Small intestine (tissue), 7 donors: ENCODE data around the gene FOXRED1. TPM values are rescaled to one million over a fixed set of nuclear protein-coding genes. Genes with fewer than 3 reads are reported as not detected.

ENCODE experiments used
- DNase-seq, 2 donors: peaks; one replicate each; pipeline versions ENCODE4 v3.0.0 to v3.0.0-alpha.2; 2013
- FAIRE-seq: peaks from 2 replicates; lab custom pipeline; 2012; peaks lifted over from hg19 to GRCh38; lab: Jason Lieb, UNC
- H3K27ac ChIP-seq, 3 donors: one replicate each; pipeline ENCODE4 v1.5.1; 2013; ENCODE audit warnings: low read length in 2 of 3, mild to moderate bottlenecking in 2 of 3, control low read depth in 1 of 3, inconsistent platforms in 1 of 3, low read depth in 1 of 3, moderate library complexity in 1 of 3
- H3K27me3 ChIP-seq, 3 donors: one replicate each; pipeline ENCODE4 v1.6.1; 2013; ENCODE audit warnings: low read length in 3 of 3, inconsistent platforms in 1 of 3; ENCODE audit not compliant: control insufficient read depth in 3 of 3, insufficient read depth in 3 of 3
- H3K36me3 ChIP-seq, 3 donors: one replicate each; pipeline ENCODE4 v1.6.1; 2013; ENCODE audit warnings: low read length in 3 of 3, inconsistent platforms in 1 of 3, low read depth in 1 of 3, mild to moderate bottlenecking in 1 of 3, moderate library complexity in 1 of 3; ENCODE audit not compliant: control insufficient read depth in 3 of 3, insufficient read depth in 2 of 3
- H3K4me1 ChIP-seq, 3 donors: one replicate each; pipeline ENCODE4 v1.6.1; 2013; ENCODE audit warnings: low read length in 2 of 3, inconsistent platforms in 1 of 3, low read depth in 1 of 3, mild to moderate bottlenecking in 1 of 3, moderate library complexity in 1 of 3; ENCODE audit not compliant: control insufficient read depth in 3 of 3, insufficient read depth in 2 of 3
- H3K4me3 ChIP-seq, 3 donors: one replicate each; pipeline ENCODE4 v1.5.1; 2013; ENCODE audit warnings: low read length in 3 of 3, control low read depth in 1 of 3, inconsistent platforms in 1 of 3, low read depth in 1 of 3, mild to moderate bottlenecking in 1 of 3, moderate library complexity in 1 of 3
- H3K9me3 ChIP-seq, 2 donors: one replicate each; pipeline ENCODE4 v1.6.1; 2013; ENCODE audit warnings: low read depth in 1 of 2, low read length in 1 of 2; ENCODE audit not compliant: control insufficient read depth in 2 of 2, insufficient read depth in 1 of 2
- WGBS, 3 donors: extraction: QIAGEN DNeasy Blood & Tissue Kit; methylation state at CpG; one replicate each; pipeline ENCODE4 v1.1.7; 2013; 5-methylcytosine and 5-hydroxymethylcytosine counted together
- polyA plus RNA-seq, 4 donors: library from polyadenylated mRNA; stranded (reverse) in 3 of 4; unstranded in 1 of 4; fragments of 200-250 nt in 3 of 4; fragments of 120-200 nt in 1 of 4; gene quantifications; one replicate each; pipeline versions ENCODE4 v1.2.1 to v1.2.3, GENCODE V29; 2013
- donor health status: healthy with polysubstance abuse.
- donor health status: control.
- donor health status: control.
- donor health status: Bipolar disorder and iron deficiency.
- donor health status: healthy.

The FOXRED1 gene
- polyA plus RNA-seq, 4 donors, result 13.8 to 36.1 (median 27.6) TPM

DNA sequence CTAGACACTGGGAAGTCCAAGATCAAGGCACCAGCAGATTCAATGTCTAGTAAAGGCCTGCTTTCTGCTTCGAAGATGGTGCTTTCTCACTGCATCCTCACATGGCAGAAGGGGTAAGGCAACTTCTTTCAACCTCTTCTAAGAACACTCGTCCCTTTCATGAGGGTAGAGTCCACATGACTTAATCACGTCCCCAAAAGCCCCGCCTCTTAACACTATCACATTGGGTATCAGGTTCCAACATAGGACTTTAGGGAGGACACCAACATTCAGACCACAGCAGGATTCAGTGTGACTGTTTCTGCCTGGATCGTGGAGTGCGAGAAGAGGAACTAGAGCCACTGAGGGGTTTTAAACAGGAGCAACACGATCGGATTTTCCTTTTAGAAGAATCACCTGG, 10.2 kb downstream of the FOXRED1 start:
- FAIRE-seq, result no peak
- H3K36me3 ChIP-seq, result peaks cover 0 to 36% (median 3%) of the 10 kb centered on the region in 3 donors
- WGBS, 3 donors, result 61 to 73% (median 68%) methylated on average over 8 of the region's 8 CpGs

DNA sequence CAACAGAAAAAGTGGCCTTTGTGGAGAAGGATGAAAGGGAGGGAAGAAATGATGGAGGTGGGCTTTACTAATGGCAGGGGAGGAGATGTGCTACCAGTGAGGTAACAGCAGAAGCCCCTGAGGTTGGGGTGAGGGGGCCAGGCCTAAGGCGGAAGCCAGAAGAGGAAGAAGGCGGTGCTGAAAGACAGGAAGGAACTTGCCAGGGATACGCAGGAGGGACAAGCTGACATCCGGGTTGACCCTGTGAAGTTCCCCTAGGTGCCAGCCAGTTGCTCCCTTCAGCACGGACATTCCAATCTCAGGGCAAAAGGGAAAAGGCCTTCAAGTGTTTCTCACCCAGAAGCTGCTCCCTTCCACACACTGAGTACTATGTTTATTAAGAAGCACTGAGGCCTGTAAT, 11.6 kb downstream of the FOXRED1 start:
- Histone ChIP-seq H3K4me3 (no peak overlapping the region), H3K27ac (no peak overlapping the region), H3K9me3 (peaks cover 0 to 2% of the 10 kb centered on the region in 2 donors), H3K27me3 (no peaks in the 10 kb centered on the region), H3K36me3 (peaks cover 0 to 25% (median 3%) of the 10 kb centered on the region in 3 donors), H3K4me1 (peaks cover 0 to 7% (median 0%) of the 10 kb centered on the region in 3 donors)
- WGBS, 3 donors, result 70 to 74% (median 71%) methylated on average over 5 of the region's 5 CpGs
- no peak for DNase-seq
- FAIRE-seq, result no peak

More for the DNA sequence above, 10.2 kb downstream of the FOXRED1 start:
- Histone ChIP-seq H3K27me3 (no peaks in the 10 kb centered on the region), H3K27ac (no peak overlapping the region), H3K9me3 (peaks cover 0 to 2% of the 10 kb centered on the region in 2 donors), H3K4me3 (no peak overlapping the region), H3K4me1 (peaks cover 0 to 7% (median 0%) of the 10 kb centered on the region in 3 donors)
- DNase-seq, result peak in 1 of 2 donors; percentile 39

DNA sequence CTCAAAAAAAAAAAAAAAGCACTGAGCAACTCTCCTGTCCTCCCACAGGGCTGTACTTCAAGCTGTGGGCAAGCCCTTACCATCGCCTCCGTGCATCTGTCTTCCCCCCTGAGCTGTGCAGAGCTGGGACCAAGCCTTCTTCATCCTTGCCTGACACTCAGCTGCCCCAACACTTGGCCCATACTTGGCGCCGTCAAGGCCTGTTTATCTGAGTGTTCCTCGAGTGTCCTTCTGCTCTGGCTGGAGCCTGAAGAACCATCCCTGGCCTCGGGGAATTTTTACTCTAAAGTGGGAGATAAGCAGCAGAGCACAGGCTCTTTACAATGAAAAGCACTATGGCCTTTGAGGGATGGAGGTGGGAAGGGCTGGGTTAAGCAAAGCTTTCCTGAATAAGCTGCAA, 12.3 kb downstream of the FOXRED1 start:
- Histone ChIP-seq H3K36me3 (peaks cover 0 to 19% (median 3%) of the 10 kb centered on the region in 3 donors), H3K9me3 (peaks cover 0 to 2% of the 10 kb centered on the region in 2 donors), H3K4me3 (no peak overlapping the region), H3K27ac (no peak overlapping the region), H3K27me3 (no peaks in the 10 kb centered on the region), H3K4me1 (peaks cover 0 to 7% (median 0%) of the 10 kb centered on the region in 3 donors)
- DNase-seq (no peak), FAIRE-seq (no peak)
- WGBS, 3 donors, result 88 to 89% (median 89%) methylated on average over 6 of the region's 6 CpGs

DNA sequence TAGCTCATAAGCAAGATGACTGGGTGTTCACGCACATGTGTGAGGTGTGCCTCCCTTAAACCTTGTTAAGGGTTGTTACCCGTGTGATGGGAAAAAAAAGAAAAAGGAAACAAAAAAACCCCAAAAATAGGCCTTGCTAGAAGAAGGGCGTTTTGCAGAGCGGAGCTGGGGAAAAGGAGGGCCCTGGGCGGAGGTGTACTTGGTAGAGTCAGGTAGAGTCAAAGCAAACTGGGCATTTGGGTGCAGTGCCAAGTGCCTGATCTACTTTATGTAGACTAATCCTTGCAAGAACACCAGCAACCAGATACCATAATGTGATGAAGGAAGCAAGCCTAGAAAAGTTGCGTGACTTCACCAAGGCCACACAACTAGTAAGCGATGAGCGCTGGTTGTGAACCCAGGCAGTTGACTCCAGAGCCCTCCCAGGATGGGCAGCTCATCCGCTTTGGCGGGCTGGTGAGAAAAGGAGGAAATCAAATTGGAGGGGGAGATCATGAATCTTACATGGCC, 12.8 kb downstream of the FOXRED1 start:
- DNase-seq (no peak), FAIRE-seq (no peak)
- peaks cover 0 to 2% of the 10 kb centered on the region in 2 donors for H3K9me3 ChIP-seq
- H3K4me1 ChIP-seq, result peaks cover 0 to 7% (median 0%) of the 10 kb centered on the region in 3 donors
- no peak overlapping the region for H3K4me3 ChIP-seq
- peaks cover 0 to 18% (median 3%) of the 10 kb centered on the region in 3 donors for H3K36me3 ChIP-seq
- WGBS, 3 donors, result 89 to 96% (median 95%) methylated on average over 10 of the region's 10 CpGs
- no peaks in the 10 kb centered on the region for H3K27me3 ChIP-seq
- peak overlapping the region in 1 of 3 donors; percentile 96 for H3K27ac ChIP-seq

DNA sequence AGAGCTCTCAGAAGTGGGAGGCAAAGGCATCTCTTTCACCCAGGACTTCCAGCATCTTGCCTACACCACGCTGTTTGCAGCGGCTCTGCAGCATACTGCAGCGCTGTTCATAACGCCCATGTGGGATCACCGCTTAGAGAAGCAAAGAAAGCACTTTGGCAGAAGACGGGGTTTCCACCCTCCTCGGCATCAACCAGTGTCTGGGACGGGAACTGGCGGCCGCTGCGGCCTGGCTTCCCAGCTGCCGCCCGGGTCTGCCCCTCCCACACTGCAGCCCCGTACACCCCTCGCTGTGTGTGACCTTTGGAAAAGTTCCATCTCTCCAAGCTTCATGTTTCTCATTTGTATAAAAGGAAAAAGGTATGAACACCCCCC, 13.4 kb downstream of the FOXRED1 start:
- H3K27ac ChIP-seq, result peak overlapping the region; percentile 82 to 96 (median 95)
- WGBS, 3 donors, result 1 to 4% (median 2%) methylated on average over 15 of the region's 15 CpGs
- FAIRE-seq, result no peak
- peak; percentile 38 to 74 for DNase-seq
- peaks cover 0 to 13% (median 0%) of the 10 kb centered on the region in 3 donors for H3K36me3 ChIP-seq
- peak overlapping the region; percentile 74 to 90 (median 80) for H3K4me3 ChIP-seq
- H3K27me3 ChIP-seq, result no peaks in the 10 kb centered on the region
- H3K9me3 ChIP-seq, result peaks cover 0 to 2% of the 10 kb centered on the region in 2 donors
- peaks cover 0 to 7% (median 0%) of the 10 kb centered on the region in 3 donors for H3K4me1 ChIP-seq

DNA sequence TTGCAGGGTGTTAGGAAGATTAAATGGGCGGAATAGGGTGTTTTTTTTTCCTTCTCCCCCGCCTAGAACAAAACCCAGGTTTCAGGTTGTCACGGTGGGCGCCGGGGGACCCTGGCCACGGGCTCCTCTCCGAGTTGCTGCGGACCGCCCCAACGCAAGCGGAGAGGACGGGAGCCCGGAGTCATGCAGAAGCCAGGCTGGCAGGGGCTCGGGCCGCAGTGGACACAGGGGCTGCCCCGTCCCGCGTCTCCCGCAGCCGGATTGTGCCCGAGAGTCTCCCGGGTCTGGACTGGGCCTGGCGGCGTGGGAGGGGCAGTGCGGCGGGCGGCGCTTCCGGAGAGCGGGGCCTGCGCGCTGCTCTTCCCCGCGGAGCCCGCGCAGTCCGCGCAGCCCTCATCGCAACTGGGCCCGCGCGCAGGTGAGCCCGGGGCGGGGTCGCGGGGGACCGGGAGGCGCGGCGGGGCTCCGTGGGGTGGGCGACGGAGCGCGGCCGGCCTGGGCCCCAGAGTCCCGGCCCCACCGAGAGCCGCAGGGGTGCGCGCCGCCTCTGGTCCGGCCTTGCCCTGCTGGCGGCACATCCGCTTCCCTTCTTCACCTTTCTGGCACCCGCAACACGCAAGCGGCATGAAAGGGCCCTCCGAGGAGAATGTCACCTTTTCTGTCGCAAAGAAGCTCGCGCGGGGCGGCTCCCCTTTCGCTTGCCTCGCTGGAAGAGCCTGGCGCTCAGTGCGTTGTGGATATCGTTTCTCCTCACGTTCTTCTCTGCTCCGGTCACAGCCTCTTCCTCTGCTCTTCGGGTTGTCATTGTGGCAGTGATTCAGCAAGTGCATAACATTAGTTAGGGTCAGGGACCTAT, 14.0 kb downstream of the FOXRED1 start, which contains the start of gene TIRAP:
TSS of gene TIRAP (plus strand) at position 358 of the 856 bp plus-strand sequence. CDS start 7,802 bp downstream, outside the sequence.
- peak within 1 kb of the TSS; percentile 84 to 96 (median 95) for H3K27ac ChIP-seq
- H3K9me3 ChIP-seq, result peaks cover 0 to 2% of the 10 kb centered on the region in 2 donors
- DNase-seq (peak; percentile 68 to 86), FAIRE-seq (no peak)
- H3K4me1 ChIP-seq, result peaks cover 0 to 7% (median 0%) of the 10 kb centered on the region in 3 donors
- H3K4me3 ChIP-seq, result peak within 1 kb of the TSS; percentile 80 to 90 (median 88)
- H3K27me3 ChIP-seq, result no peaks in the 10 kb centered on the region
- 0 to 1% (median 0%) methylated on average over 56 to 82 of the region's 82 CpGs for WGBS, 3 donors
- peaks cover 0 to 11% (median 0%) of the 10 kb centered on the region in 3 donors for H3K36me3 ChIP-seq

DNA sequence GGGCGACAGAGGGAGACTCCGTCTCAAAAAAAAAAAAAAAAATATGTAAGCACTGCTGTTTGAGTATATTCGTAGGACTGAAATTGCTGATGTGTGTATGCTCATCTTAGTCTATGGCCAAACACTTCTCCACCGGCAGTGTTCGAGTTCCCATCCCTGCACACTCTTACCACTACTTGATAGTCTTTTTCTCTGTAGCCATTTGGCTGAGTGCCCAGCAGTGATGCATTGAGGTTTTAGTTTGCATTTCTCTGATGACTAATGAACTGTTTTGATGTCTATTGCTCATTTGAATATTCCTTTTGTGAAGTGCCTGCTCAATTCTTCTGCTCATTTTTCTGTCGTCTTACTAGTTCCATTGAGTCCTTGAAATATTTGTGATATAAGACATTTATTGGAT, 15.9 kb downstream of the FOXRED1 start:
- peak; percentile 22 to 91 for DNase-seq
- WGBS, 3 donors, result 41 to 49% (median 43%) methylated on average over 6 of the region's 6 CpGs
- FAIRE-seq, result no peak
- H3K4me3 ChIP-seq, result no peak overlapping the region
- no peaks in the 10 kb centered on the region for H3K27me3 ChIP-seq
- H3K4me1 ChIP-seq, result peaks cover 0 to 7% (median 0%) of the 10 kb centered on the region in 3 donors
- H3K36me3 ChIP-seq, result peaks cover 0 to 11% (median 0%) of the 10 kb centered on the region in 3 donors
- H3K9me3 ChIP-seq, result peaks cover 0 to 2% of the 10 kb centered on the region in 2 donors
- H3K27ac ChIP-seq, result no peak overlapping the region

DNA sequence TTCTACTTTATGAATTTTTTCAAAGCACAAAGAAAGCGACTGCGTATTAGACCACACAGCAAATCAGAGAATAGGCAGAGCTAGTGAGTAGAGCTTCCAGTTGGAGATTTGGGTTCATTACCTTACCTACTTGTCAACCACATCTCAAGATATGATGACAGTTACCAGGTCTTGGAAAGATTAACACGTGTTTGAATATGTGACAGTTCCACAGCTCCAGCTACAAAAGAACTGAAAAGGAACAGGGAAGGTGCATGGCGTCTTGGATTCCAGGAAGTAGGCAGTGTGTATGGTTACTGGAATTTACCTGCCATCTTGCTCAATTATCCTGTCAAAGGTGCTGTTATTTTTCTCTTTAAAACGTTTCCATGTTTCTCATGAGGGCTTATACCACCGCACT, 19.3 kb downstream of the FOXRED1 start:
- peaks cover 2 to 40% (median 13%) of the 10 kb centered on the region in 3 donors for H3K36me3 ChIP-seq
- no peak overlapping the region for H3K4me3 ChIP-seq
- no peak overlapping the region for H3K27ac ChIP-seq
- FAIRE-seq (no peak), DNase-seq (no peak)
- peaks cover 0 to 2% of the 10 kb centered on the region in 2 donors for H3K9me3 ChIP-seq
- H3K27me3 ChIP-seq, result no peaks in the 10 kb centered on the region
- WGBS, 3 donors, result 84 to 87% (median 86%) methylated on average over 6 of the region's 6 CpGs
- no peaks in the 10 kb centered on the region for H3K4me1 ChIP-seq
